ENCODE measurements around the gene SLC22A23.

DNA sequence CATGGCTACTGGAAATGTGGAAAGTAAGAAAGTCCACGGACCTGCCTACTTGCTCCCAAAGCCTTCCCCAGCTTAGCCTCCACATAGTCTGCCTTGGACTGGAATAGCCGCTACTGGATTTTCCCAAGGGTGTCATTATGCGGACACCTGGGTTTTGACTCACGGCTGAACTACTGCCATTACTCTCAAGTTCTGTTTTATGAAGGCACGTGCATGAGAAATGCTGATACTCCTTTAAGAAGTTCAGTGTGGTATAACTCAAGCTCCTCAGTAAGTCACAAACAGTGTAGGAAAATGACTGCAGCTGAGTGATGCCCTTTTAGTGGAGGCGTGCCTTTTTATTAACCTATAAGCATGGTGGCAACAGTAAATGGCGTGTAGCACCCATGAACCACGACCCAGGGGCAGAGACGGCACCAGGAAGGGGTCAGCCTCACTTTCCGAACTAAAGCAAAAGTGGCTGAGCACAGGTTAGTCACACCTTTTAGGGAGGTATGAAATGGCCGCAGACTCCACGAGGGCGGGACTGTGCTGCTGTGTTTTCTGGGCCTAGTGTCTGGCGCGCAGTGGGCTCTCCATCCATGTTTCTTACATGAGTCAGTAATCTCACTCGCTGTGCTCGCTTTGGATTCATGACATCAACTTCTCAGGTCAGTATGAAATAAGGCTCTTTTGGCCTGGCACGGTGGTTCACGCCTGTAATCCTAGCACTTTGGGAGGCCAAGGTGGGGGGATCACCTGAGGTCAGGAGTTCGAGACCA is 174.2 kb downstream of the SLC22A23 start:
- no peak for TF ChIP-seq POLR2AphosphoS5 (IDR thresholded peaks at IDR 0.05; ENCODE audit: borderline replicate concordance, low read depth, low read length)
- TF ChIP-seq EZH2 (IDR thresholded peaks at IDR 0.05): no peak

Measured in SK-N-MC (cell line).